CD4-positive, alpha-beta T cell treated with Interleukin-17A for 4 hours (primary cell): ENCODE data around the gene TAAR9.
"Not testable (repeated sequence)": the region's sequence is repeated elsewhere in the genome, so short reads cannot be mapped to it uniquely, and the experiment has no call there.

Source experiments
- DNase-seq: peaks from one replicate; pipeline ENCODE4 v3.0.0-alpha.2; 2020; ENCODE audit warnings: mixed read lengths

The TAAR9 gene

GRCh38 chr6:132520953-132521352 is 17.1 kb upstream of the TAAR9 start:
- no peak for DNase-seq

GRCh38 chr6:132524646-132525045 is 13.4 kb upstream of the TAAR9 start:
- no peak for DNase-seq

- DNase-seq: no peak
These were observed 12.2 kb upstream of the TAAR9 start for GRCh38 chr6:132525866-132526265.

GRCh38 chr6:132526461-132526860 is 11.6 kb upstream of the TAAR9 start:
- no peak for DNase-seq

- no peak for DNase-seq
These were observed 10.3 kb upstream of the TAAR9 start for GRCh38 chr6:132527791-132528190.

- DNase-seq: peak; percentile 82
These were observed 7.6 kb upstream of the TAAR9 start for GRCh38 chr6:132530293-132530974.

GRCh38 chr6:132534546-132534945 is 3.5 kb upstream of the TAAR9 start:
- not testable (repeated sequence) for DNase-seq

GRCh38 chr6:132537145-132537544 is 932 bp upstream of the TAAR9 start:
- no peak for DNase-seq

GRCh38 chr6:132544826-132545225 is 6.7 kb downstream of the TAAR9 start:
- no peak for DNase-seq

GRCh38 chr6:132548746-132549463 is 10.8 kb downstream of the TAAR9 start:
- no peak for DNase-seq

GRCh38 chr6:132551214-132551613 is 13.1 kb downstream of the TAAR9 start:
- no peak for DNase-seq

GRCh38 chr6:132552372-132552771 is 14.3 kb downstream of the TAAR9 start, which contains the start of gene TAAR8:
TSS of gene TAAR8 (plus strand) at chr6:132552672. CDS start at chr6:132552693, 21 bp downstream.
- DNase-seq: no peak

- DNase-seq: not testable (repeated sequence)
These were observed 22.0 kb downstream of the TAAR9 start for GRCh38 chr6:132560087-132560486.

- no peak for DNase-seq
These were observed 28.3 kb downstream of the TAAR9 start for GRCh38 chr6:132566404-132566803.

GRCh38 chr6:132567566-132567965 is 29.5 kb downstream of the TAAR9 start:
- DNase-seq: no peak

GRCh38 chr6:132568611-132569010 is 30.5 kb downstream of the TAAR9 start:
- no peak for DNase-seq

GRCh38 chr6:132569170-132569569 is 31.1 kb downstream of the TAAR9 start:
- no peak for DNase-seq

GRCh38 chr6:132570221-132570777 is 32.2 kb downstream of the TAAR9 start, which contains the start of gene TAAR6:
TSS of gene TAAR6 (plus strand) at chr6:132570322. CDS start at chr6:132570322, 0 bp downstream.
- no peak for DNase-seq

GRCh38 chr6:132571774-132572173 is 33.7 kb downstream of the TAAR9 start:
- DNase-seq: no peak

- no peak for DNase-seq
These were observed 46.6 kb downstream of the TAAR9 start for GRCh38 chr6:132584698-132585097.

- no peak for DNase-seq
These were observed 49.3 kb downstream of the TAAR9 start for GRCh38 chr6:132587424-132587823.
